GM19468 (cell line): ENCODE results near the gene LAYN.
A peak's percentile ranks its signal among the peaks of the same experiment; 100 is the strongest.

Experiments
- ATAC-seq: cut with Tn5 transposase; IDR thresholded peaks from one replicate; pipeline ENCODE4 v1.9.1; 2021; ENCODE audit warnings: mild to moderate bottlenecking, moderate library complexity, moderate number of reproducible peaks; ENCODE audit not compliant: unreplicated experiment; ENCODE audit errors: extremely low read depth

LAYN gene

DNA sequence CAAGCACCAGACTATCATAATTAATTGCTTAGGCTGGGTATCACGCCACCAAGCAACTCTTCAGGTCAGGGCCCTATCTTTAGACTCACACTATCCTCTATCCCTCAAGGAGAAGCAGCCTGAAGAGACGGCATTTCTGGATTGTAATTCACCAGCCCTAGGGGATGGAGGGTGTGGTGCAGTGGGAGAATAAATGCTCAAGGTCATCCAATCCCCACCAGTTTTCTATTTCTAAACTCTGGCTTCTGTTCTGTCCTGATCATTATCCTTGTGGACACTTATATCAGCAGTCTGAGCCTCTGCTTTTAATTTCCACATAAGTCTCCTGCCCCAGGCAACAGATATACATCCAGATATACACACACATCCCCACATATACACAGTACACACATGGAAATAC, 48.6 kb downstream of the LAYN start:
- ATAC-seq: no peak

DNA sequence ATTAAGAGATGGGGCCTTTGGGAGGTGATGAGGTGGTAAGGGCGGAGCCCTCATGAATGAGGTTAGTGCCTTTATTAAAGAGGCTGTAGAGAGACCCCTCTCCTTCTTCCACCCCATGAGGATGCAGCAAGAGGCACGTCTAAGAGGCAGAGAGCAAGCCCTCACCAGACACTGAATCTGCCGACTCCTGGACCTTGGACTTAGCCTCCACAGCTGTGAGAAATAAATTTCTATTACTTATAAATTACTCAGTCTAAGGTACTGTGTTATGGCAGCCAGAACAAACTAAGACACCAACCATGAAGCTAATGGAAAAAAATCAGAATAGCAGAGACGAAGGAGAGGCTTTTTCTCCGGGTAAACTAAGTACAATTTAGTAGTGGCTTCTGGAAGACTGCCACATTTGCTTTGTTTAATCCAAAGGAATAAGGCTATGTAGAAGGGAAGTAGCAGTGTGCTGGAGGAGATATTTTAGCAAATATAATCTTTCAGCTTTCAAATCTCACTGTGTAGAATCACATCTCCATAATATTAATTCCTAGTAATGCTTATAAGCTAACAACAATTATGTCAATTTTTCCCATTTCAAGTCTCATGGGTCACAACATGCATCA, 49.5 kb downstream of the LAYN start:
- no peak for ATAC-seq

DNA sequence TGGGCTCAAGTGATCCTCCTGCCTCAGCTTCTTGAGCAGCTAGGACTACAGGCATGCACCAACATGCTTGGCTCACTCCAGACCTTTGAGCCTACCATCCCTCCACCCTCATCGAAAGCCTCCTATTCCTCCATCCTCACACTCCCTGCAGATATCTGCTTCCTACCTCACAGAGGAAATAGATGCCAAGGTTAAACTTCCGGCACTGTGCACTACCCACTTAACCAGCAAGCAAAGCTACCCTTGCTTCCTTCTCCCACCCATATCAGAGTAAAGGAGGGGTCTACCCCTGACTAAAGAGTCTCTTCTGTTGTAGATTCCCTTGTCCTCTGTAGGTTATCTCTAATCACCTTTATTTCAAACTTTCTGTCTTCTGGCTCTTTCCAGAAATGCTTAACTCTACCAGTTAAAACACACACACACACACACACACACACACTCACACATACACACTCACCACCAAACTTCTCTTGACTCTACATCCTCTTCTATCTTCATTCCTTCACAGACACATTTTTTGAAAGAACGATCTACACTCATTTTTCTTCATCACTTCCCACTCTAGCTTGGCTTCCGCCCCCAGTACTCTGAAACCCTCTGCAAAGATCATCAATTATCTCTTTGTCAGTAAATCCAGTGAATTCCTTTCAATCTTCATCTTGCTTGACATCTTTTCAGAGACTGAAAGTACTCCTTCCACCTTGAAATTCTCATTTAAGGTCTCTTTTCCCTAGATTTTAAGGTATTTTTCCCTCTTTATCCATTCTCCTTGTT, 50.9 kb downstream of the LAYN start:
- no peak for ATAC-seq

DNA sequence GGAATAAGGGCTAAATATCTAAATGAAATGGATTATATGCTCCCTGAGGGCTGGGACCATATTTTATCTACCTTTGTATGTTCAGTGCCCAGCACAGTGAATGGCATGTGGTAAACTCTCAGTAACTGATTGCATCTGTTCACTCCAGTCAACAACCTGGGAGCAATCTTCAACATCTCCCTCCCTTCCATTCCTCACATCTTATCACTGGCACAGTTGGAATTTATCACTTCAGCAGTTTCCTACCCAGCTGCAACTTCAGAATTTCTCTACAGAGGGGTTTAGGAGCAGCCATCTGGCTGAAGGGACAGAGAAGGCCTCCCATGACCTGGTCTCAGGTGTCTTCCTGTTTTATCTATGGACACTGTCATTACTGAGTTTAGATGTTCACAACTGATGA, 52.0 kb downstream of the LAYN start:
- ATAC-seq: no peak

DNA sequence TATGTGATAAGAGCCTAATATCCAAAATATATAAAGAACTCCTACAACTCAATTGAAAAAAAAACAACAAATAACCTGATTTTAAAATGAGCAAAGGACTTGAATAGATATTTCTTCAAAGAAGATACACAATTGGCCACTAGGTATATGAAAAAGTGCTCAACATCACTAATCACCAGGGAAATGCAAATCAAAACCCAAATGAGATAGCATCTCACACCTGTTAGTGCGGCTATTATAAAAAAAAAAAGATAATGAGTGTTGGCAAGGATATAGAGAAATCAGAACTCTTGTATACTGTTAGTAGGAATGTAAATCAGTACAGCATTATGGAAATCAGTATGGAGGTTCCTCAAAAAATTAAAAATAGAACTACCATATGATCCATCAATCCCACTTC, 55.8 kb downstream of the LAYN start:
- ATAC-seq: no peak

DNA sequence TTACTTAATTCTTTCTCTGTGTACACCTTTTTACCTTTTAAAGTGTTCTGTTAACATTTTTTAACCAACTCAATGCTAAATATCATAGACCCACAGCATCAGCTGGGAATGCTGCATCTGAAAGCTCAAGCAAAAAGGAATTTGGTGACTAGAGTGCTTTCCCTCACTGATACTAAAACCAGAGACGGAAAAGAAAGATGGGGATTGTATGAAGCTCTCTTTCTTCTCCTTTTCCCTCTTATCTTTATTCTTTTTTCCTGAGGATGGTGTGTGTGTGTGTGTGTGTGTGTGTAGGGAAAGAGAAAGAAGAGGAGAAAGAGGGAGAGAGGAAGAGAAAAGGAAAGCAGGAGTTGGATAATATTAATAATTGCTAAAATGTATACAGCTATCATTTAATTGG, 57.6 kb downstream of the LAYN start:
- no peak for ATAC-seq

DNA sequence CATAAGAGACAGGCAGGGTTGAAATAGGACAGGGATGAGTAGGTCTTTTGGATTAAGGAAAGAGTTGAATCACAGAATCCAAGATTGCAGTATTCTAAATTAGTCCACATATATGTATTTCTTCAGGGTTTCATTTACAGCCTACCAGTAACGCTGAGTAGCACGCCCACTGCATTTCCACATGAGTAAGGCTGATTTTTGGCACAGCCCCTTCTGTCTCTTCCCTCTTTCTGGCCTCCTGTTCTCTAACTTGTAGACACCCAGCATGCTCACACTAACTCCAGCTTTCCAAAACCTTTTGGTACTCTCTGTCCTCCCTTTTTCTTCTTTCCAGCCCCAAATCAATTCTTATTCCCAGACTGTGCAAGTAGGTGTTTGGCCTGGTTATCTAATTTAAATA, 58.0 kb downstream of the LAYN start:
- no peak for ATAC-seq

DNA sequence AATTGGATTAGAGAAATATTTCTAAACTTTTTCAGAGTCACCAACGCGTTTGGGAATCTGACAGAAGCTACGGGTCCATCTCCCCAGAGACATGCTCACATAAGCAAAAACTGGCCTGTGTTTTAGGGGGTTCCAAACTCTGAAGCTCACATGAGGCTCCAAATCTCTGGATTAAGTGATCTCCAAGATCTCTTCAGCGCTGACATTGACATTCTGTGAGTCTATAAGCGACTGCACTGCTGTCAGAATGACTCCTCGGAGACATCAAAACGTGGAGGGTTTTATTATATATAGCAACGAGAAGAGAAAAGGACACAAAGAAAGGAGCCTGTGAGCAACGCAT, 61.1 kb downstream of the LAYN start:
- no peak for ATAC-seq

DNA sequence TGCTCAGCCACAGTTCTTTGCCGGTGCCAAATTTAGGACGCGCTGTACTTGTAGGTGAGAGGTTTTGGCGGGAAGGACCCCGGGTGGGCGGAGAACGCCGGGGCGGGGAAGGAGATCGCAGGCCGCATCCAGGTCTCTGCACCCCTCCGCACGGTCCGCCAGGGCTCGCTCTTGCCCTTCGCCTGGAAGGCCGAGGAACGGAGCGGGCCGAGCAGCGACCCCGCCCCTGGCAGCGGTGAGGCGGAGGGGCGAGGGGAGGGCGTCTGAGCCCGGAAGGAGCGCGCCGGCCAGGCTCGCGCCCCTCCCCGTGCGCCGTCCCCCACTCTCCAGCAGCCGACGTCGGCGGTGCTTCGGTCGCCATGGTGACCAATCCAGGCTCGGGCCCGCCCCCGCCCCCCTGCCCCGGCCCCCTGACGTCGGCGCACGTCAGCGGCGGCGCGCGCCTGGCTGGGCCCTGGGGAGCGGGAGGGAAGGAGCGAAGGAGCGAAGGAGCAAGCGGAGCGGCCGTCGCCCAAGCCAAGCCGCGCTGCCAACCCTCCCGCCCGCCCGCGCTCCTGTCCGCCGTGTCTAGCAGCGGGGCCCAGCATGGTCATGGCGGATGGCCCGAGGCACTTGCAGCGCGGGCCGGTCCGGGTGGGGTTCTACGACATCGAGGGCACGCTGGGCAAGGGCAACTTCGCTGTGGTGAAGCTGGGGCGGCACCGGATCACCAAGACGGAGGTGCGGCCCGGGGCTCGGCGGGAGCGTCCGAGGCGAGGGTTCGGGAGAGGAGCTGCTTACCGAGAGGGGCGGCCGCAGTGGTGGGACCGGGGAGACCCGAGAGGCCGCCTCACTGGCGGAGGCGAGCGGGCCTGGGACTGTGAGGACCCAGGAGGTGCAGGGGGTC, 61.7 kb downstream of the LAYN start, which contains the start of gene SIK2:
Gene SIK2 (plus strand): TSS at position 471 of the 886 bp plus-strand sequence. CDS start 115 bp downstream, at position 586.
- ATAC-seq: peak; percentile 93

DNA sequence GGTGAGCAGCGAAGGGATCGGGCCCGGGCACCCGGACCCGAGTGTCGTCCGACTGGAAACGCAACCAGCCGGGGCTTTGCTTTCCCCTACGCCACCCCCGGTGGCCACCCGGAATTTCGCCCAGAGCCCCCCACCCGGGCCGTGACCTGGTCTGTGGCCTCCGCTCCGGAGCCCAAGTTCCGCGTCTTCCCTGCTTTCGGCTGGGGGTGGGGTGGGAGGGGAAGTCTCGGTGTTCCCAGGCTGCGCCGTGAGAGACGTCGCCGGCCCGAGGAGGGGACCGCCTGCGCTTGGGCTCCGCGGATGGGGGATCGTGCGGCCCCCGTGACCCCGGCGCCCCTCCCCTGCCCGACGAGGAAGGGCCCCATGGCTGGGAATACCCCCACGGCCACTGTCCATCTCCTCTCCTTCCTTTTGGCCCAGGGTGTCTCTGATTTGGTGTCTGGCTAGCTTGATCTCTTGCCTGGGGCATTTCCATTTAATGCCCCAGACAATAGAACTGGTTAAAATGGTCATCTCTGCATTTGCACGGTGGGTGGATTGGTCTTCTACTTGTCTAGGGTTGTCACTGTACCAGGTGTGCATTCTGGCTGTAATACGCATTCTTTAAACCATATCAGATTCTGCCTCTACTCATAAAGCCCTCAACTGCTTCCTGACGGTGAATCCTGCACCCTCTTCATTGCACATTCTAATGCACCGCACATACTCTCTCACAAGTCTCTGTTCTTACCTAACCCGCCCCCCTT, 62.5 kb downstream of the LAYN start:
- ATAC-seq: no peak

DNA sequence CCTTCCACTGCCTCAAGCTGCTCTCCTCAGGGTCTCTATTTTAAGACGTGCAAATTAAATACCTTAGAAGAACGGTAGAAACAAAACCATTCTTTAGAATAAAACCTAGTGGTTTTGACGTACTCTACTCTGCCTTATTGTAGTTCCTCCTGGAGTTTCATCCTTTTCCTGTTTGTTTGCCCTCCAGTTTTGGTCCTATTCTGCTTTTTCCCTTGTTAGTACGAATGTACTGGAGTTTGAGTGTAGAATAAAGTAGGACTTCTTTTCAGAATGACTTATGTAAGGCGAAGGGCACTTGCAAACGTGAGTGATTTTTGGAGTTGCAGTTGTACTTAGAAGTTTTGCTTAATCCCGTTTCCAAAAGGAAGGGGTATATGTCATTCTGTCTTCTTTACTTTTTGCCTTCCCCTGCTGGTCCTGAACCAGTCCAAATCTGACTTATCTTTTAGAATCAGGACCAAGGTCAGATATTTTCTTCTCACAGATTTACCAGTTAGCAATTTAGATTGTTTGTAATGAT, 63.2 kb downstream of the LAYN start:
- no peak for ATAC-seq

DNA sequence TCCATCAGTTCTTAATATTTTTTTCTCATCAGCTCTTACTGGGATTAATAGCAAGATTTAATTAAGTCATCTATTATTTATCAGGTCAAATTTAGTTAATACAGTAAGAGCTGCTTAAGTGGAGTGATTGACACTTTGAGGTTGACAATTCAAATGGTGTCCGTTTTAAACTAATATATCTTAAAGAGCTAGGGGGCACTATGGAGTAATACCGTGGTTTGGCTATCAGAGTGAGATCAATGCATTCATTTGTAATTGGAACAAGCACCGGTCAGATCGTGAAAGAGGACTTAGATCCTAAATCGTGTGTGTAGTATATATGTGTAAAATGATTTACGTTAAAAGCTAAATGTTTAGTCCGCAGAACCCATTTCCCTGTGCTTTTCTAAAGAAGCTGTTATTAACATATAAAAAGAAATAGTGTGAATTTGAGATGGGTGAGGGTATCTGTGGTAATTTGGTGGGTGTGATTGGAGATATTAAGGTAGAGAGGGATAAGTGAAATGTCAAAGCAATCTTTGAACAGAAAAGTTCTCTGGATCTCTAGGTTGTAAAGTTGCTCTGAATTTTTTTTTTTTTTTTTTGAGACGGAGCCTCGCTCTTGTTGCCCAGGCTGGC, 64.0 kb downstream of the LAYN start:
- no peak for ATAC-seq

DNA sequence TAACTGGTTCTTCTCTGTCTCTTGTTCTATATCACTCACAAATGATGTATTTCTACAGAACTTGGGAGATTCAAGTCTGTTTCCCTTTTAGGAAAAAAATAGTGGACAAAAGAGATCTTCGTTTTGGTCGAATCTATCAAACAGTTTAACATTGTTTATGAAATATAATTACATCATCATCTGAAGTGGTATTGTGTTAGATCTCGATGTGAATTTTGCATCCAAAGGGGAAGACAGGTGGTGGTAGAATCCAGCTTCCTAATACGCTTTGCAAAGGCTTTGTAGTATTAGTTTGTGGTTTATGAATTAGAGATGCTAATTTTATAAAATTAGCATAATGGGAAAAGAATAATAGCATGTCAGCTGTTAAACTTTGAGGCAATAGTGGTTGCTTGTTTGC, 65.2 kb downstream of the LAYN start:
- ATAC-seq: no peak

DNA sequence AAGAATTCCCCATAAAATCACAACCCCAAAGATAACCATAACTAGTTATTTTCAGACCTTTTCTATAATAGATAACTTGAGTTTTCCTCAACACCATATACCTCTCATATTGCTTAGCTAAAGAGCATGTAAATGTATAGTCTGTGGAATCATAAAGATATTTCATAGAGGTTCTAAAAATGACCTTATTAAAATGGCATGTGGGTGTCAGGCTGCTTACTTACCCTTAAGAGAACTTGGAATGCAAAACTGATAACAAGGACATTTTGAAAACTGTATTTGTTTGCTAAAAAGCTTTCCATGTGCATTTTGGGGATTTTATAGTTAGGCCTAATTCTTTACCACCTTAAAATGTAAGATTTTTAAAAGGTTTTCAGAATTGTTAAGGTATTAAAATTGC, 66.5 kb downstream of the LAYN start:
- ATAC-seq: no peak

DNA sequence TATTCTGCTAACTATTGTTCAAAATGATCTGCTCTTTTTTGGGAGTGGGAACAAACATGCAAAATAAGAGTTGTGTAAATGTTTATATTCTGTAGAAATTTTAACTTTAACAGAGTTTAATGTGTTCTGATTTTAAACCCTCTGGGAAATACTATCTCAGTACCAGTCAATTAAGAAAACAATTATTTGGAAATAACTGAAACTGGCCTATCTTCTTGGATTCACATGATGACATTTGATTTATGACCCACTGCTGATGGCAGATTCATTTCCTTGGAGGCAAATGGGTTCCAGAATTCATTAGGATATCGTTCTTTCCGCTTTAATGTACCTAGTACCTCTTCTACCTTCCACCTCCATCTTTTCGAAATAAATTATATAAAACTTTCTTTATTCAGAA, 67.2 kb downstream of the LAYN start:
- no peak for ATAC-seq
